SK-MEL-5 (cell line): ENCODE measurements around the gene AMPD2. TPM values are rescaled to one million over a fixed set of nuclear protein-coding genes. Genes with fewer than 3 reads are reported as not detected.
"Not testable (repeated sequence)": the region's sequence is repeated elsewhere in the genome, so short reads cannot be mapped to it uniquely, and the experiment has no call there.

ENCODE experiments used
- DNase-seq: peaks from one replicate; pipeline ENCODE4 v3.0.0-alpha.2; 2016; ENCODE audit warnings: low read depth, low spot score
- in situ Hi-C: cut with HindIII; loops from 2 replicates; pipeline ENCODE4 v1.10.0; 2016; ENCODE audit warnings: low sequenced_read_pairs, high pct_unique_total_duplicates, low pct_unique_long_range_greater_than_20kb
- total RNA-seq: library from RNA; depleted of rRNA; stranded (reverse); fragments of >200 nt; shearing (Covaris generic); gene quantifications from 2 replicates; pipeline ENCODE4 v1.2.3, GENCODE V29; 2014

AMPD2 gene
- total RNA-seq, 1 experiment from 2014 or later = 31.9 TPM

GRCh38 chr1:109659145-109659544, 39.5 kb downstream of the AMPD2 start:
- no peak for DNase-seq
- in situ Hi-C loops = no loop called here

DNA sequence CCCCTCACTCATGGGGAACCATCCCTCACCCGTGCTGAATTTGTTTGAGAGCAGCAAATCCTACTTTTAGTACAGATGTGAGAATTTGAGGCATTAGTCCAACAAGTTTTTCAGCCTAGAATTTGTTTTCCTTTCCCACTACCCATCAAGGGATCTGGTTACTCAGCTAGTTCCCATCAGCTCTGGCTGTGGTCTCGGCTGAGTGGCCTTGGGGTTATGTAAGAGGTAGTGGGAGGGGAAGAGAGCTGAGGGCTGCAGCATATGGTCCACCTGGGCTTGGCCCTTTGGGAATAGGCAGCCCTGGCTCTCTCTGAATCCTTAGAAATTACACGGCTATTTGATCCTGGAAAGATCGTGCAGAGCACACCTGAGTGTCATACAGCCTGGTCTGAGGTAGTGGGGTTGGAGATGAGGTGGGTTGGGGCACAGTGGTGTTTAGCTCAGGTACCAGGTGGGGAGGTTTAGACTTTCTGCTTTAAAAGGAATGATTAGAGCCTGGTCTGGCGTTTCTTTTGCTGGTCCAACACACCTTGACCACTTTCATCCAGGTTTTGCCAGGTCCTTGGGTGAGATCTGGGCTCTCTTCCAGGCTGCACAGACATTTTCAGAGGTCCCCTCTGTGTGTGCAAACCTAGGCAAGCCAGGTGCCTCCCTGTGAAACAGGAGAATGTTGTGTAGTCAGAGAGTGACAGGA, 40.5 kb downstream of the AMPD2 start:
- no peak for DNase-seq
- in situ Hi-C loops = no loop called here

DNA sequence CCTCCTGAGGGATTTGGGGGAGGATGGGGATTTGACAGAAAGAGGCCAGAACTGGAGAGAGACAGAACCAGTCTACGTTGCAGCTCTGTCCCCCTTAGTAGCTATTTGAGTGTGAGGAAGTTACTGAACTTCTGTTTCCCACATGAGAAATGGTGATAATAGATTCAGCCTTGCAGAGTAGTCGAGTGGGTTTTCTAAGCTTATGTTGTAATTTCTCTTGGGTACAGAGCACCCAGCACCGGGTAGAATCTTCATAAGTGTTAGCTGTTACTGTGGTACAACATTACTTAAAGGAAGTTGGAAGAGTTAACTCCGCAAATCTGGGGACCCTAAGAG, 41.0 kb downstream of the AMPD2 start:
- DNase-seq, in situ Hi-C loops: not testable (repeated sequence)

GRCh38 chr1:109661391-109661790, 41.8 kb downstream of the AMPD2 start:
- no peak for DNase-seq
- in situ Hi-C loops = no loop called here

DNA sequence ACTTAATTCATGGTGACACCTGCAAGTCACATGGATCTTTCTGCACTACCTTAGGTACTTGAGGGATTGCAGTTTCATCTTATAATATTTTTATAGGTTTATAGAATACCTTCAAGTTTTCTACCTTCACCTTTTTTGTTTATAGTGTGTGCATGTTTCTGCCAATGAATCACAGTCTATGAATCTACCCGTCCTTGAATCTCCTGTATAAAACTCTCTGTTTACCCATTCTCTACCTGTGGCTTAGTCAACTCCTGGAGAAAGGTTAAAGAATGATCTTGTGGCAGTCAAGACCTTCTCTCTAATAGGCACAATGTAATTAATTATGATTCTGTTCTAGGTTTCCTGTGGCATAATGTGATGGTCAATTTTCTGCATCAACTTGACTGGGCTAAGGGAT, 45.0 kb downstream of the AMPD2 start:
- in situ Hi-C loops = no loop called here
- DNase-seq = no peak

- in situ Hi-C loops = no loop called here
- DNase-seq = peak; percentile 65
Observed at GRCh38 chr1:109667452-109668122, 48.0 kb downstream of the AMPD2 start, which contains the start of gene GSTM2. Gene GSTM2 (plus strand): TSS chr1:109668057. CDS start chr1:109668116, 59 bp downstream.

GRCh38 chr1:109668123-109668775, 48.6 kb downstream of the AMPD2 start:
- no peak for DNase-seq
- in situ Hi-C loops = no loop called here

DNA sequence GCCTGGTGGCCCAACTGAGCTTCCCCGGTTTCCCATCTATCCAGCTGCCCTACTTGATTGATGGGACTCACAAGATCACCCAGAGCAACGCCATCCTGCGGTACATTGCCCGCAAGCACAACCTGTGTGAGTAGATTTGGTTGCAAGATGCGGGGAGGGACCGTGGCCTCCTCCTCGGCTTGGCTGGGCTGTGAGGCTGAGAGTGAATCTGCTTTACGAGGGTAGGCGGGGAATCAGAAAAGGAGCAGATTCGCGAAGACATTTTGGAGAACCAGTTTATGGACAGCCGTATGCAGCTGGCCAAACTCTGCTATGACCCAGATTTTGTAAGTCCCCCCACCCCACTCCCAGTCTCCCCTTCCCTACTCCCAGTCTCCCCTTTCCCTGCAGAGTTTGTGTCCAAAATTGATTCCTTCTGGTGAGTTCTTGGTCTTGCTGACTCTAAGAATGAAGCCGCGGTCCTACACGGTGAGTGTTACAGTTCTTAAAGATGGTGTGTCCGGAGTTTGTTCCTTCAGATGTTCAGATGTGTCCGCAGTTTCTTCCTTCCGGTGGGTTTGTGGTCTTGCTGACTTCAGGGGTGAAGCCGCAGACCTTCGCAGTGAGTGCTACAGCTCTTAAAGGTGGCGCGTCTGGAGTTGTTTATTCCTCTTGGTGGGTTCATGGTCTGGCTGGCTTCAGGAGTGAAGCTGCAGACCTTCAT, 49.8 kb downstream of the AMPD2 start:
- in situ Hi-C loops = no loop called here
- DNase-seq = no peak

GRCh38 chr1:109669949-109670302, 50.3 kb downstream of the AMPD2 start:
- DNase-seq, in situ Hi-C loops: not testable (repeated sequence)

- in situ Hi-C loops = no loop called here
- DNase-seq = no peak
Observed at GRCh38 chr1:109671067-109671466, 51.4 kb downstream of the AMPD2 start.

- DNase-seq, in situ Hi-C loops: not testable (repeated sequence)
Observed at GRCh38 chr1:109673861-109674260, 54.2 kb downstream of the AMPD2 start.

DNA sequence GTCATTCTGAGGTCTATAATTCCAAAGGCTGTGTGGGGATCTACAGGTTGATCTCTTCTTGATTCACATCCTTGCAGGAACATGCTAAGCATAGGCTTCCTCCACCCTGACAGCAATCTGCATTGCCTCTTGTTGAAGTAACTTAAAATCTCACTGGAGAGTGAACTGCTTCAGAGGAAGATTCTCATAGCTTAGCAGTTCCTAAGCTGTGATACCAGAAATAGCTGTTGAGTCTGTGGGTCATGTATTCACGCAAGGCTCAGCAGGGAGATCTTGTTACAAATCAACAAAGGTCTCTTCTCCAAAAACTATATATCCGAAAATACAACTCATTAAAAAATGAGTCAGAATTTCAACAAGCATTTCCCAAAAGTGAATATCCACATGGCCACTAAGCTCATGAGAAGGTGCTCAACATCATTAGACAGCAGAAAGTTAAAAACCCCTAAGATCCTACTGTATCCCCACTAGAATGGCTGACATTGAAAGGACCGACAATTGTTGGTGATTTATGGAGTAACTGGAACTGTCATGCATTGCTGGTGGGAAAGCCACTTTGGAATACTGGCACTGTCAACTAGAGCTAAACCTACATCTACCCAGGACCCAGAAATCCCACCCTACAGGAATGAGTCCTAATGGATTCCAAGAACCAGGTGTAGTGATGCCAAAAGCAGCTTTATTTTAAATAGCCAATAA, 57.2 kb downstream of the AMPD2 start:
- in situ Hi-C loops, DNase-seq: not testable (repeated sequence)

- no peak for DNase-seq
- in situ Hi-C loops = no loop called here
Observed at GRCh38 chr1:109677459-109677858, 57.8 kb downstream of the AMPD2 start.

DNA sequence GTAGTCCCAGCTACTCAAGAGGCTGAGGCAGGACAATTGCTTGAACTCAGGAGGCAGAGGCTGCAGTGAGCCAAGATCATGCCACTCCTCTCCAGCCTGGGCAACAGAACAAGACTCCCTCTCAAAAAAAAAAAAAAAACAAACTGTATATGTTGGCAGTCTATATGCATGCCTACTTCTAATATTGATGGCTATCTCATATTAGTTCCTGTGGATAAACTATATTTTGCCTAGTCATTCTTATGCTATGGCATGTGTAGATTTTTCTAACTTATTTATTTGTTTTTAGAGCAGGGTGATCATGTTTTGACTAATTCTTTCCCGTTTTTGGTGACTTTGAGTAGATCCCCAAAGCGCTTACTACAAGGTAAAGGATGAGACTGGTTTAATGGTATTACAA, 59.0 kb downstream of the AMPD2 start:
- in situ Hi-C loops, DNase-seq: not testable (repeated sequence)
